ENCODE results near the gene INSIG2.

DNA sequence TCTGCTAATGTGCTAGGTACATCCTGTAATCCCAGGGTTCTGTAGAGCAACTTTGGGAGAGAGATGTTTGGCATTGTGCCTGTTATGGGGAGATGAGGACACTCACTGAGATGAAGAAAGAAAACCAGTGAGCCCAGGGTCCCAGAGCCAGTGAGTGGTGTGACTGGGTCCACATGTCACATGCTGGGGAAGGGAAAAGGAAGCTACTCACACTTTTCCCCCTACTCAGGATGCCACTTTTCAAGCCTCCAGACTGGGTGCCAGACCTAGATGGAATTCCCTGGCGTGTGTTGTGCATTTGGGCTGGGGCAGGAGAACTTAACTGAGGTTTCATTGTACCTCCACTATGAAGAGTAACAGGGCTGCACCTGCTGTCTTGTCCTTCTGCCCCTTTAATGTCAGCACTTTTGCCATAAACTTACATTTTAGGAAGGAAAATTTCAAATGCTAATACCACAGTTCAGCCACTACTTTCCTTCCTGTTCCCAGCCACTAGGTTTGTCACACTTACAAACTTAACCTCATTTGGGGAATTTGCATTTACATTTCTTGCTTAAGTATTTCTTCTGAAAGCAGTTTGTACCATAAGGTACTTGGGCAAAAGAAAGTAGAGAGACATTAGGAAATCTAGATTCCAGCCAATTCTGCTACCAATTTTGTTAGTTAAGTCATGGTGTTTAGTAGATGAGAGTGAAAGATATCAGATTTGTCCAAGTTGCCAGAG, 10.2 kb downstream of the INSIG2 start:
- TF ChIP-seq POLR2A (IDR thresholded peaks at IDR 0.05; ENCODE audit: low read length) (no peak), GATA1 (IDR thresholded peaks at IDR 0.05; ENCODE audit: low read depth, low read length) (no peak)

Measured in erythroblast (primary cell).